DMS53 (cell line): Measurements from ENCODE around the gene PCMTD2.
"Not testable (repeated sequence)": the region's sequence is repeated elsewhere in the genome, so short reads cannot be mapped to it uniquely, and the experiment has no call there.

Source experiments
- DNase-seq: peaks from one replicate; lab custom pipeline; 2025; lab: John Stamatoyannopoulos, UW

Gene PCMTD2

DNA sequence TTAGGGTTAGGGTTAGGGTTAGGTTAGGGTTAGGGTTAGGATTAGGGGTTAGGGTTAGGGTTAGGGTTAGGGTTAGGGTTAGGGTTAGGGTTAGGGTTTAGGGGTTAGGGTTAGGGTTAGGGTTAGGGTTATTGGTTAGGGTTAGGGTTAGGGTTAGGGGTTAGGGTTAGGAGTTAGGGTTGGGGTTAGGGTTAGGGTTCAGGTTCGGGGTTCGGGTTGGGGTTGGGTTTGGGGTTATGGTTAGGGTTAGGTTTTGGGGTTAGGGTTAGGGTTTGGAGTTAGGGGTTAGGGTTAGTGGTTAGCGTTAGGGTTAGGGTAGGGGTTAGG lies 31.7 kb downstream of the PCMTD2 start:
- not testable (repeated sequence) for DNase-seq

GRCh38 chr20:64292167-64292566 lies 36.6 kb downstream of the PCMTD2 start:
- not testable (repeated sequence) for DNase-seq

GRCh38 chr20:64303086-64303485 lies 47.5 kb downstream of the PCMTD2 start:
- not testable (repeated sequence) for DNase-seq

GRCh38 chr20:64313761-64314160 lies 58.2 kb downstream of the PCMTD2 start:
- DNase-seq: not testable (repeated sequence)

- peak; percentile 21 for DNase-seq
These were observed 59.8 kb downstream of the PCMTD2 start for GRCh38 chr20:64315381-64315780.

- DNase-seq: not testable (repeated sequence)
These were observed 60.3 kb downstream of the PCMTD2 start for GRCh38 chr20:64315884-64316283.

GRCh38 chr20:64316415-64317083 lies 61.0 kb downstream of the PCMTD2 start:
- DNase-seq: peak; percentile 75

- not testable (repeated sequence) for DNase-seq
These were observed 61.8 kb downstream of the PCMTD2 start for GRCh38 chr20:64317331-64317730.

- DNase-seq: not testable (repeated sequence)
These were observed 62.5 kb downstream of the PCMTD2 start for GRCh38 chr20:64318056-64318455.

GRCh38 chr20:64322031-64322789 lies 66.7 kb downstream of the PCMTD2 start:
- DNase-seq: not testable (repeated sequence)
